HG02884 (cell line): ENCODE data around the gene HSD17B4.
"Not testable (repeated sequence)": the region's sequence is repeated elsewhere in the genome, so short reads cannot be mapped to it uniquely, and the experiment has no call there.

Source experiments
- ATAC-seq: cut with Tn5 transposase; IDR thresholded peaks from one replicate; pipeline ENCODE4 v1.9.1; 2021; ENCODE audit warnings: mild to moderate bottlenecking, moderate library complexity; ENCODE audit not compliant: unreplicated experiment

HSD17B4 gene

GRCh38 chr5:119476341-119476740 lies 24.0 kb downstream of the HSD17B4 start:
- no peak for ATAC-seq

GRCh38 chr5:119478781-119479180 lies 26.5 kb downstream of the HSD17B4 start:
- no peak for ATAC-seq

- ATAC-seq: not testable (repeated sequence)
Measured at GRCh38 chr5:119480629-119481028, 28.3 kb downstream of the HSD17B4 start.

GRCh38 chr5:119483155-119483554 lies 30.9 kb downstream of the HSD17B4 start:
- no peak for ATAC-seq

- ATAC-seq: no peak
Measured at GRCh38 chr5:119484884-119485283, 32.6 kb downstream of the HSD17B4 start.

- ATAC-seq: no peak
Measured at GRCh38 chr5:119501671-119502179, 49.4 kb downstream of the HSD17B4 start.

- ATAC-seq: not testable (repeated sequence)
Measured at GRCh38 chr5:119503939-119504338, 51.6 kb downstream of the HSD17B4 start.

- ATAC-seq: no peak
Measured at GRCh38 chr5:119512277-119512676, 60.0 kb downstream of the HSD17B4 start.

- no peak for ATAC-seq
Measured at GRCh38 chr5:119515192-119515591, 62.9 kb downstream of the HSD17B4 start.

GRCh38 chr5:119517115-119517514 lies 64.8 kb downstream of the HSD17B4 start:
- not testable (repeated sequence) for ATAC-seq

GRCh38 chr5:119521232-119521631 lies 68.9 kb downstream of the HSD17B4 start:
- no peak for ATAC-seq

GRCh38 chr5:119522841-119523240 lies 70.5 kb downstream of the HSD17B4 start:
- ATAC-seq: no peak

- ATAC-seq: no peak
Measured at GRCh38 chr5:119524485-119524884, 72.2 kb downstream of the HSD17B4 start.

GRCh38 chr5:119527351-119527750 lies 75.1 kb downstream of the HSD17B4 start:
- ATAC-seq: no peak

- no peak for ATAC-seq
Measured at GRCh38 chr5:119529811-119530210, 77.5 kb downstream of the HSD17B4 start.

GRCh38 chr5:119532637-119533036 lies 80.3 kb downstream of the HSD17B4 start:
- no peak for ATAC-seq

GRCh38 chr5:119537704-119538103 lies 85.4 kb downstream of the HSD17B4 start:
- peak; percentile 100 for ATAC-seq

- no peak for ATAC-seq
Measured at GRCh38 chr5:119541716-119542115, 89.4 kb downstream of the HSD17B4 start.

- no peak for ATAC-seq
Measured at GRCh38 chr5:119551819-119552218, 99.5 kb downstream of the HSD17B4 start.

- ATAC-seq: no peak
Measured at GRCh38 chr5:119554597-119554996, 102.3 kb downstream of the HSD17B4 start.

- no peak for ATAC-seq
Measured at GRCh38 chr5:119570910-119571309, 118.6 kb downstream of the HSD17B4 start.

- peak; percentile 79 for ATAC-seq
Measured at GRCh38 chr5:119578937-119579336, 126.6 kb downstream of the HSD17B4 start.

GRCh38 chr5:119582987-119583386 lies 130.7 kb downstream of the HSD17B4 start:
- ATAC-seq: no peak
